Kidney (tissue), 14 donors: Measurements from ENCODE around the gene PRKN. TPM values are rescaled to one million over a fixed set of nuclear protein-coding genes. Genes with fewer than 3 reads are reported as not detected.

Experiments
- DNase-seq, 5 donors: peaks; one replicate each; pipeline ENCODE4 v3.0.0-alpha.2; 2013 to 2020
- FAIRE-seq: peaks from 2 replicates; lab custom pipeline; 2012; peaks lifted over from hg19 to GRCh38; lab: Jason Lieb, UNC
- H3K27ac ChIP-seq, 2 donors: one replicate each; pipeline ENCODE4 v1.7.0; 2013; ENCODE audit warnings: low read depth in 2 of 2, low read length in 2 of 2, inconsistent platforms in 1 of 2
- H3K27me3 ChIP-seq: one replicate; pipeline ENCODE4 v1.7.1; 2013; ENCODE audit warnings: low read length, inconsistent platforms; ENCODE audit not compliant: control insufficient read depth, insufficient read depth
- H3K36me3 ChIP-seq, 3 donors: one replicate each; pipeline versions ENCODE4 v1.7.0 to v1.7.1; 2013; ENCODE audit warnings: low read length in 3 of 3, control low read depth in 1 of 3, inconsistent platforms in 1 of 3; ENCODE audit not compliant: insufficient read depth in 3 of 3, control insufficient read depth in 2 of 3
- H3K4me1 ChIP-seq, 3 donors: one replicate each; pipeline versions ENCODE4 v1.7.0 to v1.7.1; 2013; ENCODE audit warnings: low read length in 3 of 3, inconsistent platforms in 1 of 3, low read depth in 1 of 3; ENCODE audit not compliant: control insufficient read depth in 2 of 3, insufficient read depth in 2 of 3
- H3K4me3 ChIP-seq, 3 donors: one replicate each; pipeline versions ENCODE4 v1.7.0 to v1.8.1; 2013; ENCODE audit warnings: low read length in 3 of 3, control low read depth in 1 of 3, inconsistent platforms in 1 of 3
- H3K9ac ChIP-seq, 3 donors: one replicate each; pipeline versions ENCODE4 v1.7.0 to v1.7.1; 2013; ENCODE audit warnings: low read length in 3 of 3, control low read depth in 1 of 3, inconsistent platforms in 1 of 3
- H3K9me3 ChIP-seq, 3 donors: one replicate each; pipeline versions ENCODE4 v1.7.0 to v1.7.1; 2013; ENCODE audit warnings: low read length in 3 of 3, control low read depth in 1 of 3, inconsistent platforms in 1 of 3; ENCODE audit not compliant: control insufficient read depth in 2 of 3, insufficient read depth in 1 of 3
- CTCF ChIP-seq: IDR thresholded peaks from 3 replicates; pipeline ENCODE4 v1.5.1; 2012; ENCODE audit warnings: mild to moderate bottlenecking, moderate library complexity, borderline replicate concordance; ENCODE audit not compliant: insufficient read depth; ENCODE audit errors: extremely low read depth
- intact Hi-C: fragments of 100-400 bp; cut with DNase I; formaldehyde crosslinking; loops from one replicate; pipeline ENCODE4 v1.11.1; 2022
- polyA plus RNA-seq: library from polyadenylated mRNA; stranded (reverse); fragments of 350-450 nt; fragmentation: Illumina TruSeq; extraction: RNeasy Lipid Tissue Mini Kit (QIAGEN cat#74804); gene quantifications from one replicate; pipeline ENCODE4 v1.2.3, GENCODE V29; 2014; ENCODE audit warnings: low read depth, low replicate concordance; ENCODE audit not compliant: insufficient read depth
- total RNA-seq: library from RNA; stranded (reverse); fragmentation: NEBNext Ultra II Directional; extraction: Animal tissue kit (Norgen Biotek cat#: 25700); gene quantifications from one replicate; pipeline ENCODE4 v1.2.1, GENCODE V29; 2021
- donor health status: control.
- donor health status: control.
- donor health status: control.
- donor health status: control.
- donor health status: control.
- donor health status: DM: yes; HTN: yes; CAD: no.
- donor health status: Normal renal cell carcinoma (clear cell type).

Gene PRKN
- total and polyA plus RNA-seq, 2 donors from 2014 or later = 8.6 to 10.4 TPM

- DNase-seq (peak in 4 of 5 donors; percentile 35 to 62 (median 53)), FAIRE-seq (no peak)
- Histone ChIP-seq H3K4me1 (no peaks in the 10 kb centered on the region), H3K27ac (no peak overlapping the region), H3K9me3 (no peaks in the 10 kb centered on the region), H3K36me3 (no peaks in the 10 kb centered on the region), H3K9ac (no peak overlapping the region), H3K27me3 (no peaks in the 10 kb centered on the region), H3K4me3 (no peak overlapping the region)
- no peak for TF ChIP-seq CTCF
- intact Hi-C loops = no loop called here
Observed at GRCh38 chr6:161636882-161637430, 1090.6 kb downstream of the PRKN start.

- TF ChIP-seq CTCF = no peak
- no peak overlapping the region for H3K9ac ChIP-seq
- no peak for FAIRE-seq
- no peak for DNase-seq
- peaks cover 0 to 4% (median 0%) of the 10 kb centered on the region in 3 donors for H3K4me1 ChIP-seq
- no peak overlapping the region for H3K4me3 ChIP-seq
- intact Hi-C loops = no loop called here
- no peaks in the 10 kb centered on the region for H3K9me3 ChIP-seq
- no peak overlapping the region for H3K27ac ChIP-seq
- H3K27me3 ChIP-seq = no peaks in the 10 kb centered on the region
- no peaks in the 10 kb centered on the region for H3K36me3 ChIP-seq
Observed at GRCh38 chr6:161635975-161636374, 1091.6 kb downstream of the PRKN start.

GRCh38 chr6:161634916-161635315 is 1092.7 kb downstream of the PRKN start:
- DNase-seq (no peak), FAIRE-seq (no peak)
- intact Hi-C loops = no loop called here
- H3K36me3 ChIP-seq = no peaks in the 10 kb centered on the region
- H3K9me3 ChIP-seq = no peaks in the 10 kb centered on the region
- H3K9ac ChIP-seq = no peak overlapping the region
- peaks cover 0 to 4% (median 0%) of the 10 kb centered on the region in 3 donors for H3K4me1 ChIP-seq
- H3K27ac ChIP-seq = no peak overlapping the region
- no peak overlapping the region for H3K4me3 ChIP-seq
- no peak for TF ChIP-seq CTCF
- H3K27me3 ChIP-seq = no peaks in the 10 kb centered on the region
